Loucy (cell line): ENCODE data around the gene C16orf89.

Source experiments
- H2AFZ ChIP-seq: fragments of 200-600 bp; sonication (generic); 2 replicates; pipeline ENCODE4 v1.6.0; 2016; ENCODE audit warnings: antibody characterized with exemption, mild to moderate bottlenecking, low read length, moderate library complexity
- H3F3A ChIP-seq: fragments of 200-600 bp; 2 replicates; pipeline ENCODE4 v1.6.0; 2016; ENCODE audit warnings: antibody characterized with exemption, low read depth, mild to moderate bottlenecking
- H3K27me3 ChIP-seq: fragments of 200-600 bp; sonication (generic); 2 replicates; pipeline ENCODE4 v1.6.1; 2014; ENCODE audit warnings: low read length, mild to moderate bottlenecking; ENCODE audit not compliant: insufficient read depth, poor library complexity, severe bottlenecking
- H3K36me3 ChIP-seq: fragments of 200-600 bp; sonication (generic); 2 replicates; pipeline ENCODE4 v1.6.1; 2016; ENCODE audit warnings: low read length; ENCODE audit not compliant: insufficient read depth
- H3K4me1 ChIP-seq: fragments of 200-600 bp; sonication (generic); 2 replicates; pipeline ENCODE4 v1.5.1; 2014; ENCODE audit warnings: low read length, mild to moderate bottlenecking; ENCODE audit not compliant: insufficient read depth, poor library complexity, severe bottlenecking
- H3K4me2 ChIP-seq: fragments of 200-600 bp; sonication (generic); 2 replicates; pipeline ENCODE4 v1.6.0; 2014; ENCODE audit warnings: antibody characterized with exemption, low read length, low read depth, mild to moderate bottlenecking; ENCODE audit not compliant: poor library complexity, severe bottlenecking
- H3K4me3 ChIP-seq: fragments of 200-600 bp; sonication (generic); 2 replicates; pipeline ENCODE4 v1.5.1; 2014; ENCODE audit warnings: low read length, mild to moderate bottlenecking, mixed read lengths; ENCODE audit not compliant: poor library complexity, severe bottlenecking
- H3K79me2 ChIP-seq: fragments of 200-600 bp; sonication (generic); 2 replicates; pipeline ENCODE4 v1.6.1; 2014; ENCODE audit warnings: low read length; ENCODE audit not compliant: insufficient read depth
- H3K9ac ChIP-seq: fragments of 200-600 bp; sonication (generic); 2 replicates; pipeline ENCODE4 v1.6.0; 2014; ENCODE audit warnings: mild to moderate bottlenecking, low read depth, low read length, moderate library complexity; ENCODE audit not compliant: poor library complexity, severe bottlenecking
- H3K9me2 ChIP-seq: fragments of 200-600 bp; sonication (generic); replicated peaks from 2 replicates; pipeline ENCODE4 v1.6.1; 2016; ENCODE audit warnings: low read depth, low read length, mixed read lengths
- H3K9me3 ChIP-seq: fragments of 200-600 bp; sonication (generic); 2 replicates; pipeline ENCODE4 v1.6.1; 2014; ENCODE audit warnings: mild to moderate bottlenecking, antibody characterized with exemption, low read length, low read depth; ENCODE audit not compliant: insufficient read depth
- H4K20me1 ChIP-seq: fragments of 200-600 bp; sonication (generic); 2 replicates; pipeline ENCODE4 v1.6.0; 2014; ENCODE audit warnings: antibody characterized with exemption, low read length, mild to moderate bottlenecking; ENCODE audit not compliant: insufficient read depth, poor library complexity, severe bottlenecking
- CTCF ChIP-seq: fragments of 200-600 bp; sonication (generic); conservative IDR thresholded peaks from 2 replicates; pipeline ENCODE4 v1.5.1; 2014; ENCODE audit warnings: mild to moderate bottlenecking, antibody characterized with exemption, low read length
- EZH2phosphoT487 ChIP-seq: fragments of 200-600 bp; IDR thresholded peaks from 2 replicates; pipeline ENCODE4 v1.6.1; 2018; ENCODE audit warnings: antibody characterized with exemption, mild to moderate bottlenecking, moderate library complexity, borderline replicate concordance

The C16orf89 gene

GRCh38 chr16:5071341-5071680, 5.6 kb upstream of the C16orf89 start:
- Histone ChIP-seq H3K4me3 (peak overlapping the region; percentile 84), H3K27me3 (no peaks in the 10 kb centered on the region), H3K4me2 (peak overlapping the region; percentile 79), H3K79me2 (peaks cover 5% of the 10 kb centered on the region; the same call in 1 of the 2 replicates), H3K9ac (peak overlapping the region; percentile 72), H3K4me1 (peaks cover 5% of the 10 kb centered on the region), H4K20me1 (no peaks in the 10 kb centered on the region), H3F3A (no peaks in the 10 kb centered on the region), H3K9me3 (no peaks in the 10 kb centered on the region), H3K9me2 (no peaks in the 10 kb centered on the region), H2AFZ (peak overlapping the region; percentile 94), H3K36me3 (no peaks in the 10 kb centered on the region)
- TF ChIP-seq EZH2phosphoT487, result no peak
- no peak for TF ChIP-seq CTCF

- Histone ChIP-seq H3K9ac (no peak overlapping the region), H4K20me1 (no peaks in the 10 kb centered on the region), H3K9me2 (no peaks in the 10 kb centered on the region), H3F3A (no peaks in the 10 kb centered on the region), H3K36me3 (no peaks in the 10 kb centered on the region), H3K9me3 (no peaks in the 10 kb centered on the region), H3K4me2 (peak overlapping the region; percentile 79), H3K79me2 (peaks cover 5% of the 10 kb centered on the region; the same call in 1 of the 2 replicates), H3K27me3 (no peaks in the 10 kb centered on the region), H2AFZ (no peak overlapping the region), H3K4me1 (peaks cover 5% of the 10 kb centered on the region), H3K4me3 (no peak overlapping the region)
- no peak for TF ChIP-seq CTCF
- TF ChIP-seq EZH2phosphoT487, result no peak
Observed at GRCh38 chr16:5070431-5071186, 4.9 kb upstream of the C16orf89 start.

- H3K4me3 ChIP-seq, result no peak overlapping the region
- no peak for TF ChIP-seq EZH2phosphoT487
- TF ChIP-seq CTCF, result no peak
- H3K4me2 ChIP-seq, result no peak overlapping the region
- H3F3A ChIP-seq, result no peaks in the 10 kb centered on the region
- no peak overlapping the region for H2AFZ ChIP-seq
- no peaks in the 10 kb centered on the region for H3K9me2 ChIP-seq
- H3K79me2 ChIP-seq, result peaks cover 5% of the 10 kb centered on the region; the same call in 1 of the 2 replicates
- H3K36me3 ChIP-seq, result no peaks in the 10 kb centered on the region
- no peaks in the 10 kb centered on the region for H3K9me3 ChIP-seq
- H4K20me1 ChIP-seq, result no peaks in the 10 kb centered on the region
- peaks cover 5% of the 10 kb centered on the region for H3K4me1 ChIP-seq
- no peak overlapping the region for H3K9ac ChIP-seq
- no peaks in the 10 kb centered on the region for H3K27me3 ChIP-seq
Observed at GRCh38 chr16:5069854-5070253, 4.1 kb upstream of the C16orf89 start.
